Naive B cell (primary cell): ENCODE data around the gene URM1. TPM values are rescaled to one million over a fixed set of nuclear protein-coding genes. Genes with fewer than 3 reads are reported as not detected.

Source experiments
- ATAC-seq, 2 donors: fragments of 150-1000 bp; cut with Tn5 transposase; 2 replicates each; pipeline ENCODE4 v1.10.0; 2021; ENCODE audit warnings: low read depth in 2 of 2, mild to moderate bottlenecking in 2 of 2, moderate library complexity in 2 of 2
- DNase-seq: peaks from one replicate; pipeline ENCODE4 v3.0.0; 2022
- H3K27ac Mint-ChIP-seq, 6 donors: one replicate each; pipeline ENCODE4 v1.8.0; 2020 to 2022; ENCODE audit warnings: mild to moderate bottlenecking in 6 of 6, mixed read lengths in 6 of 6, moderate library complexity in 5 of 6, inconsistent platforms in 2 of 6
- H3K27me3 Mint-ChIP-seq, 3 donors: one replicate each; pipeline ENCODE4 v1.8.0; 2021 to 2022; ENCODE audit warnings: mixed read lengths in 3 of 3, mild to moderate bottlenecking in 1 of 3
- H3K36me3 Mint-ChIP-seq, 2 donors: one replicate each; pipeline ENCODE4 v1.8.0; 2020 to 2022; ENCODE audit warnings: mixed read lengths in 2 of 2, inconsistent platforms in 1 of 2, mild to moderate bottlenecking in 1 of 2
- H3K4me1 Mint-ChIP-seq, 3 donors: one replicate each; pipeline ENCODE4 v1.8.0; 2020 to 2022; ENCODE audit warnings: mixed read lengths in 3 of 3, inconsistent platforms in 1 of 3, mild to moderate bottlenecking in 1 of 3, moderate library complexity in 1 of 3
- H3K4me3 Mint-ChIP-seq, 8 donors: one replicate each; pipeline ENCODE4 v1.8.0; 2020 to 2022; ENCODE audit warnings: mild to moderate bottlenecking in 8 of 8, mixed read lengths in 8 of 8, moderate library complexity in 8 of 8, inconsistent platforms in 2 of 8
- H3K9me3 Mint-ChIP-seq, 7 donors: one replicate each; pipeline ENCODE4 v1.8.0; 2020 to 2022; ENCODE audit warnings: mixed read lengths in 7 of 7, mild to moderate bottlenecking in 5 of 7, inconsistent platforms in 2 of 7, moderate library complexity in 1 of 7
- polyA plus RNA-seq, 6 donors: library from polyadenylated mRNA; unstranded; fragments of 300-500 nt; fragmentation: Illumina TruSeq; gene quantifications; one replicate each; pipeline ENCODE4 v1.2.3, GENCODE V29; 2021; ENCODE audit warnings: low read depth in 6 of 6

Gene URM1
- polyA plus RNA-seq, 6 donors from 2014 or later: 36.9 to 44.3 (median 42.0) TPM

- no peak for DNase-seq
- peak overlapping the region in 1 of 8 donors; percentile 22 for H3K4me3 Mint-ChIP-seq
Observed at GRCh38 chr9:128383007-128383753, 12.0 kb downstream of the URM1 start.

GRCh38 chr9:128383791-128384190 lies 12.6 kb downstream of the URM1 start:
- Mint-ChIP-seq H3K4me3 (no peak overlapping the region), H3K27me3 (no peaks in the 10 kb centered on the region), H3K27ac (no peak overlapping the region), H3K4me1 (peaks cover 0 to 7% (median 3%) of the 10 kb centered on the region in 3 donors), H3K36me3 (peaks cover 9 to 12% of the 10 kb centered on the region in 2 donors), H3K9me3 (no peaks in the 10 kb centered on the region)
- ATAC-seq: no peak
- DNase-seq: no peak

More at GRCh38 chr9:128383007-128383753, 12.0 kb downstream of the URM1 start:
- Mint-ChIP-seq H3K27me3 (no peaks in the 10 kb centered on the region), H3K36me3 (peaks cover 9 to 12% of the 10 kb centered on the region in 2 donors), H3K4me1 (peaks cover 0 to 7% (median 5%) of the 10 kb centered on the region in 3 donors), H3K27ac (no peak overlapping the region), H3K9me3 (no peaks in the 10 kb centered on the region)
- no peak for ATAC-seq

- Mint-ChIP-seq H3K27ac (peak overlapping the region in 3 of 6 donors; percentile 18 to 30 (median 21)), H3K9me3 (no peaks in the 10 kb centered on the region), H3K4me3 (no peak overlapping the region), H3K4me1 (peaks cover 0 to 7% (median 3%) of the 10 kb centered on the region in 3 donors), H3K36me3 (peaks cover 12 to 20% of the 10 kb centered on the region in 2 donors), H3K27me3 (no peaks in the 10 kb centered on the region)
- ATAC-seq: no peak
- DNase-seq: no peak
Observed at GRCh38 chr9:128384801-128385495, 13.8 kb downstream of the URM1 start.

- H3K36me3 Mint-ChIP-seq: peaks cover 12 to 20% of the 10 kb centered on the region in 2 donors
Observed at GRCh38 chr9:128385496-128386460, 14.6 kb downstream of the URM1 start.

GRCh38 chr9:128388150-128388549 lies 17.0 kb downstream of the URM1 start:
- no peak for ATAC-seq
- peaks cover 8 to 25% of the 10 kb centered on the region in 2 donors for H3K36me3 Mint-ChIP-seq
- H3K4me1 Mint-ChIP-seq: no peaks in the 10 kb centered on the region
- no peaks in the 10 kb centered on the region for H3K9me3 Mint-ChIP-seq
- H3K4me3 Mint-ChIP-seq: no peak overlapping the region
- no peak overlapping the region for H3K27ac Mint-ChIP-seq
- no peaks in the 10 kb centered on the region for H3K27me3 Mint-ChIP-seq
- no peak for DNase-seq

More at GRCh38 chr9:128385496-128386460, 14.6 kb downstream of the URM1 start:
- no peak for ATAC-seq
- H3K27me3 Mint-ChIP-seq: no peaks in the 10 kb centered on the region
- peak overlapping the region in 1 of 8 donors; percentile 35 for H3K4me3 Mint-ChIP-seq
- peaks cover 0 to 7% (median 3%) of the 10 kb centered on the region in 3 donors for H3K4me1 Mint-ChIP-seq
- DNase-seq: no peak
- no peak overlapping the region for H3K27ac Mint-ChIP-seq
- H3K9me3 Mint-ChIP-seq: no peaks in the 10 kb centered on the region

- Mint-ChIP-seq H3K27me3 (no peaks in the 10 kb centered on the region), H3K36me3 (peaks cover 8 to 32% of the 10 kb centered on the region in 2 donors), H3K4me3 (no peak overlapping the region), H3K4me1 (no peaks in the 10 kb centered on the region), H3K9me3 (no peaks in the 10 kb centered on the region), H3K27ac (no peak overlapping the region)
- ATAC-seq: no peak
- no peak for DNase-seq
Observed at GRCh38 chr9:128389395-128390149, 18.4 kb downstream of the URM1 start.

- ATAC-seq (no peak), DNase-seq (no peak)
- Mint-ChIP-seq H3K27ac (no peak overlapping the region), H3K36me3 (peaks cover 8 to 26% of the 10 kb centered on the region in 2 donors), H3K27me3 (no peaks in the 10 kb centered on the region), H3K4me1 (no peaks in the 10 kb centered on the region), H3K9me3 (no peaks in the 10 kb centered on the region), H3K4me3 (no peak overlapping the region)
Observed at GRCh38 chr9:128390150-128390812, 19.1 kb downstream of the URM1 start.

GRCh38 chr9:128390813-128391711 lies 19.9 kb downstream of the URM1 start:
- no peaks in the 10 kb centered on the region for H3K4me1 Mint-ChIP-seq
- H3K27me3 Mint-ChIP-seq: no peaks in the 10 kb centered on the region
- H3K27ac Mint-ChIP-seq: peak overlapping the region in 2 of 6 donors; percentile 21 to 49
- peaks cover 8 to 23% of the 10 kb centered on the region in 2 donors for H3K36me3 Mint-ChIP-seq
- no peak for DNase-seq
- no peak for ATAC-seq
- no peak overlapping the region for H3K4me3 Mint-ChIP-seq
- H3K9me3 Mint-ChIP-seq: no peaks in the 10 kb centered on the region

- ATAC-seq (no peak), DNase-seq (no peak)
- H3K9me3 Mint-ChIP-seq: no peaks in the 10 kb centered on the region
- no peak overlapping the region for H3K4me3 Mint-ChIP-seq
- peaks cover 8 to 23% of the 10 kb centered on the region in 2 donors for H3K36me3 Mint-ChIP-seq
- H3K4me1 Mint-ChIP-seq: peaks cover 3% of the 10 kb centered on the region in 3 donors
- no peaks in the 10 kb centered on the region for H3K27me3 Mint-ChIP-seq
- H3K27ac Mint-ChIP-seq: peak overlapping the region in 1 of 6 donors; percentile 36
Observed at GRCh38 chr9:128391956-128392301, 20.8 kb downstream of the URM1 start.

GRCh38 chr9:128392302-128393144 lies 21.3 kb downstream of the URM1 start:
- no peaks in the 10 kb centered on the region for H3K9me3 Mint-ChIP-seq
- peaks cover 0 to 3% (median 0%) of the 10 kb centered on the region in 3 donors for H3K27me3 Mint-ChIP-seq
- no peak overlapping the region for H3K4me3 Mint-ChIP-seq
- peak overlapping the region in 1 of 6 donors; percentile 36 for H3K27ac Mint-ChIP-seq
- ATAC-seq: no peak
- peaks cover 6 to 23% of the 10 kb centered on the region in 2 donors for H3K36me3 Mint-ChIP-seq
- H3K4me1 Mint-ChIP-seq: peaks cover 6% of the 10 kb centered on the region in 3 donors
- DNase-seq: no peak
